GM18951 (cell line): ENCODE measurements around the gene ZNF770.

Experiments used
- POLR2A ChIP-seq: IDR thresholded peaks from 4 replicates; pipeline ENCODE4 v1.6.1; 2011; ENCODE audit warnings: mild to moderate bottlenecking; ENCODE audit not compliant: insufficient read length, insufficient read depth; ENCODE audit errors: extremely low read depth
- in situ Hi-C: fragments of 300-500 bp; cut with MboI; formaldehyde crosslinking; loops from one replicate; pipeline ENCODE4 v1.12.0; 2022; ENCODE audit warnings: low sequenced_read_pairs, mixed read lengths, inconsistent platforms; ENCODE audit not compliant: unreplicated experiment

Gene ZNF770

DNA sequence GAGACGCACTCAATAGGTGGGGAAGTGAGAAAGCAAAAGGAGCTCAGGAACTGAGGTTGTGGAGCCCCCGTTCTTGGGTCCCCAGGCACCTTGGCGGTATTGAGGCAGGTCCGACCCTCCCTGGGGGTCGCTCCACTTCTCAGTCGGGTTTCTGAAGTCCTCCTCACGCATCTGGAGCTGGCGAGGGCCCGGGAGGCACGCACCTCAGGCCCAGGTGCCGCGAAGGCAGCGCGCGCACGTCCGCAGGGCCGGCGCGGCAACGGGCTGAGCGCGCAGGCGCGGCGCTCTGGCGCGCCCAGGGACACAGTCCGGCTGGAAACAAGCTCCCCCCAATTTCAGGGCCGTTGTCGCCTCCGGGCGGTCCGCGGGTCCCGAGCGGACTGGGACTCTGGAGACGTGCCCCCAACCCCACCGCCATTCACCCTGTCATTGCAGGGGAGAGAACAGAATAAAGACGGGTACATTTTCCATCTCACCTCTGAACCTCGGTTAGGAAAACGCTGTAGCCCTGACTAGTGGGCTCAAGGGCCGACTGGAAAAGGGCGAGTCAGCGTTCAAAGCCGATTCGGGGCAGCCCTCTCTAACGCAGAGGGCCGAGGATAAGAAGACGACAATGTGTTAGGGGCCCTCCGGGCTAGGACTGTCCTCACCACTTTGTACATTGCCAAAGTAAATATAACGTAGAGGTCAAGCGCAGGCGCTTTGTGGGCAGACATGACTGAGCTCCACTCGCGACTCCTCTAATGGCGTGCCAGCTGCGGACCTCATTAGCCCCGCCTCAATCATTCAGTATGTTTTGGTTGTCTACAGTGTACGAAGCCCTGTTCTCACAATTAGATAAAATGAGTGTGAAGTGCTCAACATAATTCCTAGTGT lies at the start of gene ZNF770:
Gene ZNF770 (minus strand): TSS at position 261 of the 876 bp plus-strand sequence. CDS start 4,853 bp downstream, outside the sequence.
- in situ Hi-C loops, result no loop called here
- peak; percentile 98 for TF ChIP-seq POLR2A

DNA sequence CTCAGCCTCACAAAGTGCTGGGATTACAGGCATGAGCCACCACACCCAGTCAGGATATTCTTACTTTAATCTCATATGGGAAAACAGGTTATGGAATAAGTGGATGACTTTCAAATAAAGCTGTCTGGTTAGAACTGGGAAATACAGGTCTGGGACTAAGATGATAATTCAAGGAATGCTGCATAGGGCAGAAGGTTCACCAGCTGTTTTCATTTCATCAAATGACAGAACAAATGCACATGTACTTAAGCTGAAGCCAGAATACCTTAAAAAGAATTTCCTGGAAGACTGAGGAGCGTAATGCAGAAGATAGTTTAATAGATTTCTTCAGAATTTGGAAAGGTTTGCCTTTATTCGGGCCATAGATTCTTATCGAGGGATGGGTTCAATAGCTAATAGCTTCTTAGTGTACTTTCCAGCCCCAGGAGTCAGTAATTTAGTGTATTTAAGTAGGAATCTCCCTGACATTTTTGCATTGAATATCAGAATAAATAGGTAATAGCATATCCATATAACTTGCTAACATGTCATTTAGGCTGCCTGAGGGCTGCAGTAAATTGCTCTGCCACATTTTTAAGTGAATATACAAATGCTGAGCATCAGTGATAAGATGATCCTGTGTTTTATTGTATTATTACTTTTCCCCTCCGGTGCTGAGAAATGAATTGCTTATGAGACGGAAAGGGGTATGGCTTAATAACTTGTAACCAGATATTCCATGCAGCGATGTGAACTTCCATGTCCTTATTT lies 40.3 kb upstream of the ZNF770 start:
- in situ Hi-C loops, result no loop called here
- no peak for TF ChIP-seq POLR2A

DNA sequence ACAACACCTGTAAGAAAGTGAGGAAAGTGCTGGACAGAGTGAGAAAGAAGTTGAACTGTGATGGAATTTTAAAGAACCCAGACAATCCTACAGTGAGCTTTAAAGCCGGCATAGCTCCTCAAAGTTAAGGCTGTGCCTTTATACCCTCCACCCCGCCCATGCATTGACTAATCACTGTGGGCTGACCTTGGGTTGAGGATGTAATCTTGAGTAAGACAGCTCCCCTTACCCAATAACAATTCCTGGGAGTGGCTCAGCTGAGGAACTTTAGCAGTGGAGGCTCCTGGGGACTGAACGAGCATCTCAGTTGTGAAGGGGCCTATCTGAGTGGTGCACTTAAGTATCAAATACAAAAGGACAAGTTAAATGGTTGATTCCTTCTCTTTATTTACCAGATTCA lies 35.7 kb upstream of the ZNF770 start:
- in situ Hi-C loops, result no loop called here
- no peak for TF ChIP-seq POLR2A

DNA sequence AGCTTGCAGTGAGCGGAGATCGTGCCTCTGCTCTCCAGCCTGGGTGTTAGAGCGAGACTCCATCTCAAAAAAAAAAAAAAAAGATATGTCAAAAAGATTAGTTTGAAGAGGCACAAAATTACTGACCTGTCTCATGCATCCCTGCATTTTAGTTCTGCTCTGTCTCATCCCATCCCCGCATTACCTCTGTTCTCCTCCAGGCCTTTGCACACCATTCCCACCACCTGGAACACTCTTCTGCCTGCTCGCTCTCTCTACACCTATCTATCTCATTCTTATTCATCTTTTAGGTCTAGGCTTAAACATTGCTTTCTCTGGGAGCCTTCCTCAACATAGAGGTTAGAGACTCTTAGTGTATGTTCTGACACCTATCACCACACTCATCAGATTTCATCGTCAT lies 32.9 kb upstream of the ZNF770 start:
- in situ Hi-C loops, result no loop called here
- no peak for TF ChIP-seq POLR2A

DNA sequence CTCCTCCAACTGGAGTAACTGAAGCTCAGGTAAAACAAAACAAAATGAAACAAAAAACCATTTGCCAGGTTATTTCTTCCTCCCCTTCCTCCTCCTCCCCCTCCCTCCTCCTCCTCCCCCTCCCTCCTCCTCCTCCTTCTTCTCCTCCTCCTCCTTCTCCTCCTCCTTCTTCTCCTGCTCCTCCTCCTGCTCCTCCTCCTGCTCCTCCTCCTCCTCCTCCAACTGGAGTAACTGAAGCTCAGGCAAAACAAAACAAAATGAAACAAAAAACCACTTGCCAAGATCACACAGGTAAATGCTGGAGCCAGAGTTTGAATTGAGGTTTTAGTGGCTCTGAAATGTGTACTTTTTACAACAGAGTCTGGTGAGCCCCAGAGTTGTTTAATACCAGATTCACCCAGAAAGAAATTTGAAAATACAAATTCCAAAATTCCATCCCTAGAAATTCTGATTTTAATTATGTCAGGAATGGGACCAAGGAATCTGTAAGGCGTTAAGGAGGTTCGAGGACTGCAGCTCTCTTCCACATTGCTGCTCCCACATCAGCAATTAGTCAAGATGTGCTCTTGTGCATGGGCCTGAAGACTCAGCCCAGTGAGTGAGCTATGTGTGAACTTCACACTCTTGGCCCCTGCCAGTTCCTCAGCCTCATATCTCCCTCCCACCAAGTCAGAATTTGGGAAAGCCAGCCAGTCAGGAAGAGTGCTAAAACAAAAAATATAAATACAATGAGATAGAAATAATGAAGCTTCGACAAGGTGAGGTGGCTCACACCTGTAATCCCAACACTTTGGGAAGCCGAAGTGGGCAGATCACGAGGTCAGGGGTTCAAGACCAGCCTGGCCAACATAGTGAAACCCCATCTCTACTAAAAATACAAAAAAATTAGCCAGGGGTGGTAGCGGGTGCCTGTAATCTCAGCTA lies 31.6 kb upstream of the ZNF770 start:
- TF ChIP-seq POLR2A, result no peak
- in situ Hi-C loops, result no loop called here

DNA sequence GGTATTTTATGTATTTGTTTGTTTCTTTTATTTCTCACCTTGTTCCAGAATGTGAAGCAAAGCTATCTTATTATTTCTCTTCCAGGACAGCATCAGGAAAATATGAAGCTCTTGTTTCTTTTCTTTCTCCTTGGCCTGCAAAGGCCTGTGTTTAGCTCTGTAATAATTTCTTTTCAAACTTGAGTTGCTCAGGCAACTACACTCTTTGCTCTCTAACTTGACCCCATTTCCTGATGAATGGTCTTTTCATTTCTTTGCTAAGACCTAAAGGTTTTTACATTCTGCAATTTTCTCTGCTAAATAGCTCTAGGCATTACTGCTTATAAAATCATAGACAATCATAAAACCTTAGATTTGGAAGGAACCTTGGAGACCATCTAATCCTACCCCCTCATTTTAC lies 26.2 kb upstream of the ZNF770 start:
- TF ChIP-seq POLR2A, result no peak
- in situ Hi-C loops, result no loop called here

DNA sequence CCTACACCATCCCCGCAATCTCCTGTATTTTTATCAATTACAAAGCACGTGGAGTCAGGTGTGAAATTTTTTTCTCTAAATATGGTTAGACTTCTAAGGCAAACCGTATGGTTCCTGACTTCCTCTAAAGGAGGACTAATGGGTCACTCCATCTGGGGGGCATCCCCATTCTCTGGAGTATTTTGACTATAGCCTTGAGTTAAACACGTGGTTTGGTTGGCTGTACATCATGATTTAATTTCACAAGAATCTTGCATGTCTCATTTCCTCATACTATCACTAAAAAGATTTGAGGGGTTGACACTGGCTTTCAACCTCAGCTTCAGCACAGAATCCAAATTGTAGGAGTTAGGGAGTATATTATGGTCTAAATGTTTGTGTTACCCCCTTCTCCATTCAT lies 25.3 kb upstream of the ZNF770 start:
- no peak for TF ChIP-seq POLR2A
- in situ Hi-C loops, result no loop called here

GRCh38 chr15:35007397-35007796 lies 19.3 kb upstream of the ZNF770 start:
- in situ Hi-C loops, result no loop called here

DNA sequence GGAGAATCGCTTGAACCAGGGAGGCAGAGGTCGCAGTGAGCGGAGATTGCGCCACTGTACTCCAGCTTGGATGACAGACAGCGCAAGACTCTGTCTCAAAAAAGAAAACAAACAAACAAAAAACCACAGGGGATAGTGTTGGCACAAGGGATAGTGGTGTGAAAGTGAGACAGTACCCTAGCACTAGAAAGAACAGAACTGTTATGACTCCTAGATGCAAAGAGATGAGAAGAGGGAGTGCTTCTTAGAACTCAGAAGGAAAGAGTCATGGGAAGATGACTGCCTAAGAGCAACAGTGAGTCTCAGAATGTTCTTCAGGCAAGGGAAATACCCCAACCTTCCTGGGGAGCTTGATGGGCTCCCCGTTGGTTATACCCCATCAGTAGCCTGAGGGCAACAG lies 17.8 kb upstream of the ZNF770 start:
- in situ Hi-C loops, result no loop called here
- TF ChIP-seq POLR2A, result no peak

More at GRCh38 chr15:35007397-35007796, 19.3 kb upstream of the ZNF770 start:
- no peak for TF ChIP-seq POLR2A

DNA sequence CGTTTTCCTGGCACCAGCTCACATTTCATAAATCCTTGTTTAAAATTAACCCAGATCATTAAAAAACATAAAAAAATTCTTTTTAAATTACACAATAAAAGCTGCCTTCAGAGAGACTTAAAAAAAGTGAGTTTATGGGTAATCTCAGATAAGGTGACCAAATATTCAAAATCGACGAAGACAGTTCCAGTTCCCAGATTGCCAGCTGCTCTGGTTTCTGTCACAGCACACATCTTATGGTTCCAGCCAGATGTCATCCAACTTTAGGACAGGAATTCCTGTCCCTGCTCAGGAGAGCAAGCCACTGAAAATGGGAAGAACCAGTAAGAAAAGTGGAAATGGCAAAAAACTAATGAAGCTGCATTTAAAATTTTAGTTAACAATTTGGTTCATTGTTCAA lies 15.8 kb upstream of the ZNF770 start:
- in situ Hi-C loops, result no loop called here
- no peak for TF ChIP-seq POLR2A

DNA sequence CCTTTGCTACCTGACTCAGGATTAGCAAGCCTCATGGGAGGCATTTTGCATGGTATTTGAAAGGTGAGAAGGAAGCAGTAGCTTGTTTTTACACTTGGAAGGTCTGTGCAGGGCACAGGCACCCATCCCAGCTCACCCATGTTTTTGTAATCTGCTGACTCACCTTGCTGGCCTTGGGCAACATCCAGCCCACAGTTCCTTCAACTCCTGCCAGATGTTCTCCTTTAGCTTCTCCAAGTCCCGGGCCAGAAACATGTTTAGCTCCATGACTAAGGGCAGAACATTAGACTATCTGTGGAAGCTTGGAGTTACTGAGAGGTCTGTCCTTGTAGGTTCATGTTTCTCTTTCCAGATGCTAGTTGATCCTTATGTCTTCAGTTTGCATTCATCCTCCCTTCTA lies 12.4 kb upstream of the ZNF770 start:
- in situ Hi-C loops, result no loop called here
- TF ChIP-seq POLR2A, result no peak

DNA sequence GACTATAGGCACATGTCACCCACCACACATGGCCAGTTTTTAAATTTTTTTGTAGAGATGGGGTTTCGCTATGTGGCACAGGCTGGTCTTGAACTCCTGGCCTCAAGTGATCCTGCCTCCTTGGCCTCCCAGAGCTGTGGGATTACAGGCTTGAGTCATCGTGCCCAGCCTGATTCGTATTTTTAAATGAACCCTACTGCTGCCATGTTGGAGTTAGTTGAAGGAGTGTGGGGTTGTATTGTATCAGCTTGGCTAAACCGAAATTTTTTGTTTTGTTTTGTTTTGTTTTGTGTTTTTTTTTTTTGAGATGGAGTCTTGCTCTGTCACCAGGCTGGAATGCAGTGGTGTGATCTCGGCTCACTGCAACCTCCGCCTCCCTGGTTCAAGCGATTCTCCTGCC lies 11.8 kb upstream of the ZNF770 start:
- in situ Hi-C loops, result no loop called here
- no peak for TF ChIP-seq POLR2A

DNA sequence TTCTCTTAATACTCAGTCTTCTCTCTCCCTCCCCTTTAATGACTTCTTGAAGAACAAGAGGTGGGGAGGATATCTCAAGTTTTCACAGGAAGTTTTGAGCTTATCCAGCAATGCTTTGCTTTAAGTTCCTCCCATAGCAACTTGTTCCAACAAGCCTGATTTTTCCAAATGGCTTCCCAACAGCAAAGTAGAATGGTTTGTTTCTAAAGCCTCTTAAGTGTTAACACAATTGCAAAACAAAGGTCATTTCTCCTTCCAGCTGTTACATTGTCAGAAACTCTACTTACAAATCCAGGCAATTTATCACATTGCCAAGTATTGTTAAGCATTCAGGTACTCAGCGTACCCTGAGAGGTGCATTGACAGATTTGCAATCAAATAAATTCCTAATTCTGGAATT lies 6.8 kb upstream of the ZNF770 start:
- in situ Hi-C loops, result no loop called here
- no peak for TF ChIP-seq POLR2A
